Mucosa of descending colon (tissue), 3 donors: ENCODE data around the gene KRI1. TPM values are rescaled to one million over a fixed set of nuclear protein-coding genes. Genes with fewer than 3 reads are reported as not detected.
A peak's percentile ranks its signal among the peaks of the same experiment; 100 is the strongest.
"Not testable (repeated sequence)": the region's sequence is repeated elsewhere in the genome, so short reads cannot be mapped to it uniquely, and the experiment has no call there.

Experiments
- ATAC-seq: fragments of 200-7000 bp; cut with Tn5 transposase; one replicate; pipeline ENCODE4 v1.9.1; 2020; ENCODE audit warnings: mild to moderate bottlenecking, moderate library complexity
- DNase-seq, 3 donors: peaks; one replicate each; pipeline ENCODE4 v3.0.0-alpha.2; 2020
- H3K36me3 ChIP-seq: fragments of 200-600 bp; one replicate; pipeline ENCODE4 v1.8.0; 2021; ENCODE audit warnings: low read depth, mild to moderate bottlenecking
- H3K4me1 ChIP-seq: fragments of 200-600 bp; one replicate; pipeline ENCODE4 v1.8.0; 2021; ENCODE audit warnings: low read depth, mild to moderate bottlenecking
- H3K4me3 ChIP-seq: fragments of 200-600 bp; one replicate; pipeline ENCODE4 v1.8.0; 2021; ENCODE audit warnings: mild to moderate bottlenecking
- H3K9me3 ChIP-seq: fragments of 200-600 bp; one replicate; pipeline ENCODE4 v1.8.0; 2021; ENCODE audit warnings: mild to moderate bottlenecking
- CTCF ChIP-seq: fragments of 200-600 bp; IDR thresholded peaks from one replicate; pipeline ENCODE4 v1.8.0; 2022; ENCODE audit warnings: antibody characterized with exemption, mild to moderate bottlenecking
- intact Hi-C, 2 donors: fragments of 100-400 bp; cut with DNase I in 1 of 2; cut with micrococcal nuclease in 1 of 2; formaldehyde crosslinking; loops; one replicate each; pipeline versions ENCODE4 v1.11.0 to v1.11.1; 2022; cut with DNase I, micrococcal nuclease
- total RNA-seq, 3 donors: library from RNA; stranded (reverse); fragmentation: NEBNext Ultra II Directional in 2 of 3; extraction: Animal tissue kit (Norgen Biotek cat#: 25700) in 2 of 3; gene quantifications; one replicate each; pipeline versions ENCODE4 v1.2.1 to v1.2.4, GENCODE V29; 2021 to 2023
- donor health status: DM: no; HTN: no; CAD: no; lungs with moderate emphysema.
- donor health status: DM: no; HTN: no; CAD: no.
- donor health status: DM: no; HTN: yes; CAD: no.

KRI1 gene
- total RNA-seq, 3 donors from 2014 or later = 12.0 to 23.3 (median 17.0) TPM

GRCh38 chr19:10582091-10582490, 16.3 kb upstream of the KRI1 start:
- no peak for DNase-seq
- no peak for TF ChIP-seq CTCF
- Histone ChIP-seq H3K36me3 (no peaks in the 10 kb centered on the region), H3K4me3 (no peak overlapping the region), H3K9me3 (no peaks in the 10 kb centered on the region), H3K4me1 (no peaks in the 10 kb centered on the region)
- ATAC-seq = no peak
- intact Hi-C loops = loop anchor here (5.0 kb wide), 1 partner anchor 60 kb away; no protein-coding TSS in a partner anchor

- intact Hi-C loops = loop anchor here (5.0 kb wide), 1 partner anchor 61 kb away; no protein-coding TSS in a partner anchor
- Histone ChIP-seq H3K4me3 (no peak overlapping the region), H3K36me3 (no peaks in the 10 kb centered on the region), H3K4me1 (no peaks in the 10 kb centered on the region), H3K9me3 (no peaks in the 10 kb centered on the region)
- TF ChIP-seq CTCF = peak; percentile 98
- peak; percentile 87 to 97 (median 91) for DNase-seq
- peak; percentile 99 for ATAC-seq
These were observed 15.3 kb upstream of the KRI1 start for GRCh38 chr19:10580979-10581631.

GRCh38 chr19:10577951-10578350, 12.1 kb upstream of the KRI1 start:
- TF ChIP-seq CTCF = no peak
- Histone ChIP-seq H3K36me3 (no peaks in the 10 kb centered on the region), H3K4me3 (no peak overlapping the region), H3K4me1 (no peaks in the 10 kb centered on the region), H3K9me3 (no peaks in the 10 kb centered on the region)
- ATAC-seq = no peak
- intact Hi-C loops = no loop called here
- DNase-seq = no peak

GRCh38 chr19:10575011-10575716, 9.4 kb upstream of the KRI1 start:
- TF ChIP-seq CTCF = no peak
- intact Hi-C loops = no loop called here
- ATAC-seq (no peak), DNase-seq (no peak)
- Histone ChIP-seq H3K4me1 (peaks cover 2% of the 10 kb centered on the region), H3K4me3 (no peak overlapping the region), H3K9me3 (no peaks in the 10 kb centered on the region), H3K36me3 (no peaks in the 10 kb centered on the region)

DNA sequence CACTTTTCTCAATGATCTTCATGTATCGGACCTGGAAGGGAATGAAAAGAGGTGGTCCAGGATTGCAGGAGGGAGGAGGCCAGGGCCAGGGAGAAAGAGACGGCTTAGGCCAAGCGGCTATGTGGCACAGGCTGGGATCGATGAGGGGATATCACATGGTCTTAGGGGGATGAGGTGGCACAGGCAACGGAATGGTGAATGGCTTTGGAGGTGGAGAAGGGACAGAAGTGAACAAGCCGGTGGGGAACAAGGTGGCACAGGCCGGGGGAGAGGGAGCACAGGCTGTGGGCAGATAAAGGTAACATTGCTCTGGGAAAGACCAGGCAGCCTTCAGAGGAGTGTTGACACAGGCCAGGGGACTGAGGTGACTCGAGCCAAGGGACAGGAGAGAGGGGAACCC, 8.7 kb upstream of the KRI1 start:
- Histone ChIP-seq H3K36me3 (no peaks in the 10 kb centered on the region), H3K9me3 (no peaks in the 10 kb centered on the region), H3K4me1 (peaks cover 8% of the 10 kb centered on the region), H3K4me3 (no peak overlapping the region)
- intact Hi-C loops = no loop called here
- no peak for DNase-seq
- no peak for ATAC-seq
- no peak for TF ChIP-seq CTCF

DNA sequence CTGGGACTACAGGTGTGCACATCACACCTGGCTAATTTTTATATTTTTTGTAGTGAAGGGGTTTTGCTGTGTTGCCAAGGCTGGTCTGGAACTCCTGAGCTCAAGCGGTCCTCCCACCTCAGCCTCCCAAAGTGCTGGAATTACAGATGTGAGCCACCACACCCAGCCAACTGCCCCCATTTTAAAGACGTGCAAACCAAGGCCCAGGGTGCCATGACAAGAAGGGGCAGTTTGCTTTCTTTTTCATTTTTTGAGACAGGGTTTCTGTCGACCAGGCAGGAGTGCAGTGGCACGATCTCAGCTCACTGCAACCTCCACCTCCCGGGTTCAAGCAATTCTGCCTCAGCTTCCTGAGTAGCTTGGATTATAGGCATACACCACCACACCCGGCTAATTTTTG, 8.0 kb upstream of the KRI1 start:
- intact Hi-C loops = not testable (repeated sequence)

More for the DNA sequence above, 8.0 kb upstream of the KRI1 start:
- H3K36me3 ChIP-seq, DNase-seq, H3K4me3 ChIP-seq, ATAC-seq, H3K9me3 ChIP-seq: not testable (repeated sequence)
- peaks cover 14% of the 10 kb centered on the region for H3K4me1 ChIP-seq
